NB4 (cell line): ENCODE measurements around the gene PCP4L1.

Experiments used
- CTCF ChIP-seq: IDR thresholded peaks from one replicate; pipeline ENCODE4 v1.5.1; 2012; ENCODE audit warnings: low read depth, low read length
- POLR2A ChIP-seq: IDR thresholded peaks from 2 replicates; pipeline ENCODE4 v1.6.1; 2011; ENCODE audit warnings: mild to moderate bottlenecking; ENCODE audit not compliant: insufficient read length; ENCODE audit errors: extremely low read depth
- TF ChIP-seq, protein P1 (sequence below): IDR thresholded peaks from 2 replicates; pipeline ENCODE4 v1.6.1; 2011; ENCODE audit warnings: low read depth, low read length

- TF ChIP-seq CTCF (no peak), POLR2A (no peak)
- TF ChIP-seq, protein P1, sequence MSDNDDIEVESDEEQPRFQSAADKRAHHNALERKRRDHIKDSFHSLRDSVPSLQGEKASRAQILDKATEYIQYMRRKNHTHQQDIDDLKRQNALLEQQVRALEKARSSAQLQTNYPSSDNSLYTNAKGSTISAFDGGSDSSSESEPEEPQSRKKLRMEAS, result no peak
Measured at GRCh38 chr1:161258439-161259344, at the start of gene PCP4L1.
